HEK293 (cell line): ENCODE data around the gene PACSIN3.

Experiments
- ZNF146 ChIP-seq: fragments of 450-650 bp; formaldehyde crosslinking; IDR thresholded peaks from 2 replicates; pipeline ENCODE4 v1.5.1; 2016; ENCODE audit warnings: missing biosample characterization, missing genetic modification characterization
- ZNF23 ChIP-seq: fragments of 450-650 bp; formaldehyde crosslinking; IDR thresholded peaks from 2 replicates; pipeline ENCODE4 v1.5.1; 2016; ENCODE audit warnings: missing biosample characterization, missing genetic modification characterization, borderline replicate concordance
- ZNF239 ChIP-seq: fragments of 450-650 bp; formaldehyde crosslinking; IDR thresholded peaks from 2 replicates; pipeline ENCODE4 v1.5.1; 2016; ENCODE audit warnings: missing biosample characterization, missing genetic modification characterization
- ZNF433 ChIP-seq: fragments of 450-650 bp; formaldehyde crosslinking; IDR thresholded peaks from 2 replicates; pipeline ENCODE4 v1.5.1; 2016; ENCODE audit warnings: missing biosample characterization, missing genetic modification characterization, low read depth
- TF ChIP-seq, protein P1 (sequence below): sonication (generic); formaldehyde crosslinking; IDR thresholded peaks from 2 replicates; pipeline ENCODE4 v1.8.1; 2022; ENCODE audit warnings: mild to moderate bottlenecking, moderate library complexity, missing genetic modification reagents
- TF ChIP-seq, protein P2 (sequence below): fragments of 450-650 bp; formaldehyde crosslinking; IDR thresholded peaks from 2 replicates; pipeline ENCODE4 v1.5.1; 2016; ENCODE audit warnings: missing biosample characterization, missing genetic modification characterization

DNA sequence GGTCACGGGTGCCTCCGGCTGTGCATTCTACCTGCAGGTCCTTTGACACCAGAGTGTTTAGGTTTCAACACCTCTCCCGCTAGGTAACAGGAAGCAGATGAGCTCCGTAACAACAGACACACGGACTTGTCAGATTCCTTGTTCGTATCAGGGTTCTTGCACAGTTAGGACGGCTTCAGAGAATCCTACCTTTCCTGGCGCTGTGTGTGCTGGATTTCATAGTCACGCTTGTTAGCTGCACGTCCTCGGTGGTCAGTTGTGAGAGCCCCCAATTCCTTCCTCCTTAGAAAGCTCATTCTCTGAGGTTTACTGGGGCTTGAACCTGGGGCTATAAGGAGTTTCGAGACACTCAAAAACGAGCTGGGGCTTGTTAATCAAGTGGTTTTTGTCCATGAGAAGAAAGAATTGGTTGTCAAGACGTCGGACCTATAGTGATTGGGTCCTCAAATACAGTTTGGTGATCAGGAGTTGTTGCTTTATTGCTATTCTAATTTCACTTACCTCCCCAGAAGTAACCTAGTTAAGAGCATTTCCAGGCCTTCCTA, 29.2 kb upstream of the PACSIN3 start:
- TF ChIP-seq, protein P1, sequence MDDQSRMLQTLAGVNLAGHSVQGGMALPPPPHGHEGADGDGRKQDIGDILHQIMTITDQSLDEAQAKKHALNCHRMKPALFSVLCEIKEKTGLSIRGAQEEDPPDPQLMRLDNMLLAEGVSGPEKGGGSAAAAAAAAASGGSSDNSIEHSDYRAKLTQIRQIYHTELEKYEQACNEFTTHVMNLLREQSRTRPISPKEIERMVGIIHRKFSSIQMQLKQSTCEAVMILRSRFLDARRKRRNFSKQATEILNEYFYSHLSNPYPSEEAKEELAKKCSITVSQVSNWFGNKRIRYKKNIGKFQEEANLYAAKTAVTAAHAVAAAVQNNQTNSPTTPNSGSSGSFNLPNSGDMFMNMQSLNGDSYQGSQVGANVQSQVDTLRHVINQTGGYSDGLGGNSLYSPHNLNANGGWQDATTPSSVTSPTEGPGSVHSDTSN (CRISPR knock-in tag): 0 out of 2 replicates have a peak, but pooled peaks have one; percentile 11
- no peak for TF ChIP-seq ZNF433
- TF ChIP-seq ZNF146: no peak
- TF ChIP-seq ZNF239 (tag by site-specific recombination): no peak
- TF ChIP-seq ZNF23 (tag by site-specific recombination): no peak
- TF ChIP-seq, protein P2, sequence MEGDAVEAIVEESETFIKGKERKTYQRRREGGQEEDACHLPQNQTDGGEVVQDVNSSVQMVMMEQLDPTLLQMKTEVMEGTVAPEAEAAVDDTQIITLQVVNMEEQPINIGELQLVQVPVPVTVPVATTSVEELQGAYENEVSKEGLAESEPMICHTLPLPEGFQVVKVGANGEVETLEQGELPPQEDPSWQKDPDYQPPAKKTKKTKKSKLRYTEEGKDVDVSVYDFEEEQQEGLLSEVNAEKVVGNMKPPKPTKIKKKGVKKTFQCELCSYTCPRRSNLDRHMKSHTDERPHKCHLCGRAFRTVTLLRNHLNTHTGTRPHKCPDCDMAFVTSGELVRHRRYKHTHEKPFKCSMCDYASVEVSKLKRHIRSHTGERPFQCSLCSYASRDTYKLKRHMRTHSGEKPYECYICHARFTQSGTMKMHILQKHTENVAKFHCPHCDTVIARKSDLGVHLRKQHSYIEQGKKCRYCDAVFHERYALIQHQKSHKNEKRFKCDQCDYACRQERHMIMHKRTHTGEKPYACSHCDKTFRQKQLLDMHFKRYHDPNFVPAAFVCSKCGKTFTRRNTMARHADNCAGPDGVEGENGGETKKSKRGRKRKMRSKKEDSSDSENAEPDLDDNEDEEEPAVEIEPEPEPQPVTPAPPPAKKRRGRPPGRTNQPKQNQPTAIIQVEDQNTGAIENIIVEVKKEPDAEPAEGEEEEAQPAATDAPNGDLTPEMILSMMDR (tag by site-specific recombination): no peak
